ENCODE measurements around the gene GPRC5C.
"Not testable (repeated sequence)": the region's sequence is repeated elsewhere in the genome, so short reads cannot be mapped to it uniquely, and the experiment has no call there.

GPRC5C gene

DNA sequence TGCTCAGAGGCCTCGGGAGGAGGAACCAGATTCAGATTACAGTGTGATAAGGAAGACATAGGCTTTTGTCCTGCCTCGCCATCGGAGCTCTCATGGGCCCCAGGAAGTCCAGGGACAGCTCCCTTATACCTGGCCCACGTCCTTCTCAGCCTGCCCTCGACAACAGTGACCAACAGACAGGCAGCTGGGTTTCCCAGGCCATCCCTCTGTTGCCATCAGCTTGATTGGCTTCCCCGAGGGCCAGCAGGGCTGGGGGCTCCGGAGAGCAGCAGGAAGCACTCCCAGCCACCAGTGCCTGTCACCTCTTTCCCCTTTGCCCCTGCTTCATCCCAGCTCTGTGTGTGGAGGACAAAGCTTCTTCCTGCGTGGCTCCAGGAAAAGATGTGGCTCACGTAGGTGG is 52.2 kb downstream of the GPRC5C start:
- no peak overlapping the region for H3K4me3 ChIP-seq (ENCODE audit: low read length)
- TF ChIP-seq, protein P1, sequence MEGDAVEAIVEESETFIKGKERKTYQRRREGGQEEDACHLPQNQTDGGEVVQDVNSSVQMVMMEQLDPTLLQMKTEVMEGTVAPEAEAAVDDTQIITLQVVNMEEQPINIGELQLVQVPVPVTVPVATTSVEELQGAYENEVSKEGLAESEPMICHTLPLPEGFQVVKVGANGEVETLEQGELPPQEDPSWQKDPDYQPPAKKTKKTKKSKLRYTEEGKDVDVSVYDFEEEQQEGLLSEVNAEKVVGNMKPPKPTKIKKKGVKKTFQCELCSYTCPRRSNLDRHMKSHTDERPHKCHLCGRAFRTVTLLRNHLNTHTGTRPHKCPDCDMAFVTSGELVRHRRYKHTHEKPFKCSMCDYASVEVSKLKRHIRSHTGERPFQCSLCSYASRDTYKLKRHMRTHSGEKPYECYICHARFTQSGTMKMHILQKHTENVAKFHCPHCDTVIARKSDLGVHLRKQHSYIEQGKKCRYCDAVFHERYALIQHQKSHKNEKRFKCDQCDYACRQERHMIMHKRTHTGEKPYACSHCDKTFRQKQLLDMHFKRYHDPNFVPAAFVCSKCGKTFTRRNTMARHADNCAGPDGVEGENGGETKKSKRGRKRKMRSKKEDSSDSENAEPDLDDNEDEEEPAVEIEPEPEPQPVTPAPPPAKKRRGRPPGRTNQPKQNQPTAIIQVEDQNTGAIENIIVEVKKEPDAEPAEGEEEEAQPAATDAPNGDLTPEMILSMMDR (conservative IDR thresholded peaks at IDR 0.05; ENCODE audit: low read length) = no peak
- DNase-seq (ENCODE audit: low read depth) = no peak

DNA sequence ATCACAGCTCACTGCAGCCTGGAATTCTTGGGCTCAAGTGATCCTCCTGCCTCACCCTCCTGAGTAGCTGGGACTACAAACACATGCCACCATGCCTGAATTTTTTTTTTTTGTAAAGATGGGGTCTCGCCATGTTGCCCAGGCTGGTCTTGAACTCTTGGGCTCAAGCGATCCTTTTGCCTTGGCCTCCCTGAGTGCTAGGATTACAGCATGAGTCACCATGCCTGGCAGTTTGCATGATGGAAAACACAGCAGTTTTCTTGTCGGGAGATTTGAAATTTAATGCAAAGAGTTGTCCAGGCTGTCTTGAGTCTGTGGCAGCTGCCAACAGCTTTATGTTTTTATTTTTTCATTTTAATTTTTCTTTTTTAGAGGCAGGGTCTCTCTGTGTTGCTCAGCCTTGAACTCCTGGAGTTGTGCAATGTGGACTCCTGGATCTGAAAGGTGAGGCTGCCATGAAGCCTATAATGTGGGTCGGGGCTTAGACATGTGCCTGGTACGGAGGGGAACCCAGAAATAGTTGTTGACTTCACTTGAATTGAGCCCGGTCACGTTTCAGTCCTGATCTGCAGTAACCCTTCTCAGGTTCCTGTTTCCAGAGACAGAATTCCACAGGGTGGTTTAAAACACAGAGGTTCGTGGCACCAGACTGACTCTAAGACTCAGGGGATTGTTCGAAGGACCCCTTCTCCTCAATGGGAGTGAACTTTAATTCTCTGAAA is 53.3 kb downstream of the GPRC5C start:
- H3K4me3 ChIP-seq (ENCODE audit: low read length) = no peak overlapping the region
- no peak for DNase-seq (ENCODE audit: low read depth)
- TF ChIP-seq, protein P1 (conservative IDR thresholded peaks at IDR 0.05; ENCODE audit: low read length) = no peak

DNA sequence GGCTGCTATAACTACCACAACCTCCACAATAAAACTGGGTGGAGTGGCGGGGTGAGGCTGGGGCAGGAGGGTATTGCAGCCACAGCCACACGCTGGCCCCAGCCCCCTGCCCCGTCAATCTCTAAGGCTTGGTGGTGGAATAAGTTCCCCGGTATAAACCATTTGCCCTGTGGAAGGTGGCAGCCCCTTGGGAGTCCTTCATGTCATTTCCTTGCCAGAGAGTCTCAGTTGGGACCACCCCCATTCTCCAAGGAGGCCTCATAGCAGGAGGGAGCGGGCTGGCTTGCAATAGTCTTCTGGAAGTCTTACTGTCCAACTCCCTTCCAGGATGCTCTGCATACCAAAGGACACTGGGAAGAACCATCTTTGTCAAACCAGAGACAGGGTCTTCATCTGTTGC is 54.0 kb downstream of the GPRC5C start:
- TF ChIP-seq, protein P1 (conservative IDR thresholded peaks at IDR 0.05; ENCODE audit: low read length) = no peak
- no peak for DNase-seq (ENCODE audit: low read depth)
- no peak overlapping the region for H3K4me3 ChIP-seq (ENCODE audit: low read length)

DNA sequence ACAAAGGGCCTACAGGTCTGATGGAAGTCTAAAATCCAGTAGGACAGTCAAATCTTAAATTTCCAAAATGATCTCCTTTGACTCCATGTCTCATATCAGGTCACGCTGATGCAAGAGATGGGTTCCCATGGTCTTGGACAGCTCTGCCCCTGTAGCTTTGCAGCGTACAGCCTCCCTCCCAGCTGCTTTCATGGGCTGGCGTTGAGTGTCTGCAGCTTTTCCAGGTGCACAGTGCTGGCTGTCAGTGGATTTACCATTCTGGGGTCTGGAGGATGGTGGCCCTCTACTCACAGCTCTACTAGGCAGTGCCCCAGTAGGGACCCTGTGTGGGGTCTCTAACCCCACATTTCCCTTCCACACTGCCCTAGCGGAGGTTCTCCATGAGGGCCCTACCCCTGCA is 56.4 kb downstream of the GPRC5C start:
- not testable (repeated sequence) for H3K4me3 ChIP-seq (ENCODE audit: low read length); DNase-seq (ENCODE audit: low read depth)

DNA sequence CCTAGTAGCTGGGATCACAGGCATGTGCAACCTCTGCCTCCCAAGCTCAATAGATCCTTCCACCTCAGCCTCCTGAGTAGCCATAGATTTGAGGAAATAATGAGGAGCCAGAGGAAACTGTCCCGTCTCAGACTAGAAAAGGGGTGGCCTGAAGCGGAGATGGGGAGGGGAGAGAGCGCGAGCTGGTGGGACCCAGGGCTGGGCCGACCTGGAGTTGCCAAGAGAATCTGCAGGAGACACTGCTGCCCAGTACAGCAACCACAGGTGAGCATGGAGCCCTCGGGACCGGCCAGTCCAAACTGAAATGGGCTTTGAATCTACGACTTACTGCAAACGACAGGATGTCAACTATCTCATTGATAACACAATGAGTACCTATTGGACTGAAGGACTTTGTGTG is 58.8 kb downstream of the GPRC5C start:
- no peak for DNase-seq (ENCODE audit: low read depth)
- H3K4me3 ChIP-seq (ENCODE audit: low read length) = no peak overlapping the region
- TF ChIP-seq, protein P1 (conservative IDR thresholded peaks at IDR 0.05; ENCODE audit: low read length) = no peak

DNA sequence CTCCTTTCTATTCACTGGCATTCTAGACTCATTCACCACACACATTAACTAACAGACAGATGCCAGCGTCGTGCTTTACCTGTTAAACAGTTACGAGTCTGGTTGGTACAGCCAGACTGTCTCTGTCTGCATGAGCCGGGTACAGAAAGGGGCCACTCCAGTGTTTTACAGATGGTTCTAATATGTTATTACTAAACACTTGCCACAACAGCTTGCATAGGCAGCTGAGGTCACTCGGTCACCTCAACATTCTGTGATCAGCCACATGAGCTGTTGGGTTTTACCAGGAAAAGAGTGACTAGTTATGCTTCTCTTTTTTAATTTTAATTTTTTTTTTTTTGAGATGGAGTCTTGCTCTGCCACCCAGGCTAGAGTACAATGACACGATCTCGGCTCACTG is 59.7 kb downstream of the GPRC5C start:
- no peak overlapping the region for H3K4me3 ChIP-seq (ENCODE audit: low read length)
- no peak for DNase-seq (ENCODE audit: low read depth)
- TF ChIP-seq, protein P1 (conservative IDR thresholded peaks at IDR 0.05; ENCODE audit: low read length) = no peak

DNA sequence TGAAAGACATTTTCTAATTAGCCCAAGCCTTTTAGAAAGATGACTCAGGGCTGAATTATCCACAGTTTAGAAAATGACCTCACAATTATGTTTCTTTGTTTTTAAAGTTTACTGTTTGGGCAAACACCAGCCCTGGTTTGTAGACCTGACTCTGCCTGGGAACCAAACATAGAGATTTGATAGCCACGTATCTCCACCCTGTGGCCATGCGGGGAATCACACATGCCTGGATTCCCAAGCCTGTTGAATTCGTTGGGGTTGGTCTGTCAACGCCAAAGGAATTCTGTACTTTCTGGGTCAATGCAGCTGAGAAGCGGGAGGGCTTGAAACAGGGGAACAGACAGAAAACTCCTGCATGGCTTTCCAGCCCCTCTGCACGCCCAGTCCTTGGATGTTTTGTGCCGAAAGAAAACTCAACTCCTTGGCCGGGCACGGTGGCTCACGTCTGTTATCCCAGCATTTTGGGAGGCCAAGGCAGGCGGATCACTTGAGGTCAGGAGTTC is 61.5 kb downstream of the GPRC5C start:
- DNase-seq (ENCODE audit: low read depth) = peak; percentile 56
- TF ChIP-seq, protein P1 (conservative IDR thresholded peaks at IDR 0.05; ENCODE audit: low read length) = peak; percentile 93
- H3K4me3 ChIP-seq (ENCODE audit: low read length) = no peak overlapping the region

Data from AG10803 (cell line).